ENCODE data around the gene DNAJC8. TPM values are rescaled to one million over a fixed set of nuclear protein-coding genes. Genes with fewer than 3 reads are reported as not detected.

Gene DNAJC8
- total and polyA plus RNA-seq, 9 donors = 74.3 to 107 (median 82.4) TPM

DNA sequence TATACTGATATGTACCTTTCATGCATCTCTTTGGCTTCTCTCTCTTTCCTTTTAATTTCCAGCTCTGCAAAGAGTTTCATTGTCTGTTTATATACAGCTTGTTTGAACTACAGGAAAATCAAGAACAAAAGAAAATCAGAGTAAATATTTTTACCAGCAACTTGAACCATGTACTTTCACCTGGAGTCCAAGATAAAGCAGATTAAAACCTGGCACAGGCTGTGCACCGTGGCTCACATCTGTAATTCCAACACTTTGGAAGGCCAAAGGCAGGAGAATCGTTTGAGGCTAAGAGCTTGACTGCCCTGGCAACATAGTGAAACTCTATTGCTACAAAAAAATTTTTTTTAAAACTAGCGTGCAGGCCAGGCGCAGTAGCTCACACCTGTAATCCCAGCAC lies 27.6 kb downstream of the DNAJC8 start:
- no peak overlapping the region for H3K27ac ChIP-seq (ENCODE audit: low read length)
- H3K9me3 ChIP-seq (replicated peaks; ENCODE audit: control insufficient read depth, low read depth, low read length) = no peaks in the 10 kb centered on the region
- no peaks in the 10 kb centered on the region for H3K27me3 ChIP-seq (ENCODE audit: control insufficient read depth, insufficient read depth, low read length)
- 90% methylated on average over 3 of the region's 4 CpGs for WGBS (ENCODE audit: insufficient coverage)
- DNase-seq = no peak
- H3K4me1 ChIP-seq (ENCODE audit: control insufficient read depth, insufficient read depth, low read length) = no peaks in the 10 kb centered on the region
- H3K4me3 ChIP-seq (ENCODE audit: low read length) = no peak overlapping the region
- H3K36me3 ChIP-seq (ENCODE audit: control insufficient read depth, insufficient read depth, low read length) = peaks cover 57% of the 10 kb centered on the region

- Histone ChIP-seq H3K27ac (ENCODE audit: low read length) (no peak overlapping the region), H3K9me3 (replicated peaks; ENCODE audit: control insufficient read depth, low read depth, low read length) (no peaks in the 10 kb centered on the region), H3K4me3 (ENCODE audit: low read length) (no peak overlapping the region), H3K36me3 (ENCODE audit: control insufficient read depth, insufficient read depth, low read length) (peaks cover 63% of the 10 kb centered on the region), H3K4me1 (ENCODE audit: control insufficient read depth, insufficient read depth, low read length) (peaks cover 14% of the 10 kb centered on the region), H3K27me3 (ENCODE audit: control insufficient read depth, insufficient read depth, low read length) (no peaks in the 10 kb centered on the region)
- no peak for DNase-seq
- WGBS (ENCODE audit: insufficient coverage) = 100% methylated on average over 1 of the region's 6 CpGs
Observed at GRCh38 chr1:28200234-28200873, 32.5 kb downstream of the DNAJC8 start.

- Histone ChIP-seq H3K27me3 (ENCODE audit: control insufficient read depth, insufficient read depth, low read length) (no peaks in the 10 kb centered on the region), H3K27ac (ENCODE audit: low read length) (no peak overlapping the region), H3K4me3 (ENCODE audit: low read length) (no peak overlapping the region), H3K9me3 (replicated peaks; ENCODE audit: control insufficient read depth, low read depth, low read length) (no peaks in the 10 kb centered on the region), H3K4me1 (ENCODE audit: control insufficient read depth, insufficient read depth, low read length) (peaks cover 14% of the 10 kb centered on the region), H3K36me3 (ENCODE audit: control insufficient read depth, insufficient read depth, low read length) (peaks cover 60% of the 10 kb centered on the region)
- no peak for DNase-seq
- 96% methylated on average over 5 of the region's 8 CpGs for WGBS (ENCODE audit: insufficient coverage)
Observed at GRCh38 chr1:28199328-28200233, 33.2 kb downstream of the DNAJC8 start.

DNA sequence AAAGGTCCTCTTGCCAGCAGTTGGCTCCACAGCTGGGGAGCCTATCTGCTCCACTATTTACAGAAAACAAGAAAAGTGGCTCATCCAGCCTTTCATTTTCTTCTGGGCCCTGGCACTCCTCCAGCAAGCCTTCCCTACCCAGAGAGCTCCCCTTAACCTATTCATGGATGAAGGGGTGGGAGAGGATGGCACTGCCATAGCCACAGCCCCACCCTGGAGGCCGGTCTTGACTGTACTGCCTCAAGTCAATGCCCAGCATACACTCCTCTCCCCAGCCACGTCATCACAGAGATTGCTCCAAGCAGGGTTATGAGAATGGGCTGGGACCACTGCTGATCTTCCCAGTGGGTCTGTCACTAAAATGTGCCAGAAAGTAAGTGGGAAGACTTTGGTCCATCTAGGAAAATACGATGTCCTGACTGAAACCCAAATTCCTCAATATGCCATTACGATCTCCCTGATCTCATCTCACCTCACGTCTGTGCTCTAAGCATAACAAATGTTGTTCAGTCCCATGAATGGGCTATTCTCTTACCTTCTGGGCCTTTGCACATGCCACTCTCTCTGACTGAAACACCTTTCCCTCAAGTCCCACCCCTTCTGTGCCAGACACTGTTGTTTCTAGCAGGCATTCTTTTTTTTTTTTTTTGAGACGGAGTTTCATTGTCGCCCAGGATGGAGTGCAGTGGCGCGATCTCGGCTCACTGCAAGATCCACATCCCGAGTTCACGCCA lies 35.0 kb downstream of the DNAJC8 start:
- Histone ChIP-seq H3K4me1 (ENCODE audit: control insufficient read depth, insufficient read depth, low read length) (peaks cover 14% of the 10 kb centered on the region), H3K4me3 (ENCODE audit: low read length) (no peak overlapping the region), H3K27me3 (ENCODE audit: control insufficient read depth, insufficient read depth, low read length) (no peaks in the 10 kb centered on the region), H3K9me3 (replicated peaks; ENCODE audit: control insufficient read depth, low read depth, low read length) (no peaks in the 10 kb centered on the region), H3K27ac (ENCODE audit: low read length) (no peak overlapping the region), H3K36me3 (ENCODE audit: control insufficient read depth, insufficient read depth, low read length) (peaks cover 43% of the 10 kb centered on the region)
- WGBS (ENCODE audit: insufficient coverage) = 80% methylated on average over 3 of the region's 12 CpGs
- no peak for DNase-seq

- Histone ChIP-seq H3K9me3 (replicated peaks; ENCODE audit: control insufficient read depth, low read depth, low read length) (no peaks in the 10 kb centered on the region), H3K36me3 (ENCODE audit: control insufficient read depth, insufficient read depth, low read length) (peaks cover 34% of the 10 kb centered on the region), H3K27ac (ENCODE audit: low read length) (no peak overlapping the region), H3K27me3 (ENCODE audit: control insufficient read depth, insufficient read depth, low read length) (no peaks in the 10 kb centered on the region), H3K4me1 (ENCODE audit: control insufficient read depth, insufficient read depth, low read length) (peaks cover 14% of the 10 kb centered on the region), H3K4me3 (ENCODE audit: low read length) (no peak overlapping the region)
- no CpG with 5 or more reads among the region's 3 CpGs for WGBS (ENCODE audit: insufficient coverage)
- no peak for DNase-seq
Observed at GRCh38 chr1:28196330-28196729, 36.5 kb downstream of the DNAJC8 start.

- H3K9me3 ChIP-seq (replicated peaks; ENCODE audit: control insufficient read depth, low read depth, low read length) = no peaks in the 10 kb centered on the region
- no peaks in the 10 kb centered on the region for H3K27me3 ChIP-seq (ENCODE audit: control insufficient read depth, insufficient read depth, low read length)
- H3K36me3 ChIP-seq (ENCODE audit: control insufficient read depth, insufficient read depth, low read length) = peaks cover 29% of the 10 kb centered on the region
- H3K27ac ChIP-seq (ENCODE audit: low read length) = no peak overlapping the region
- H3K4me3 ChIP-seq (ENCODE audit: low read length) = no peak overlapping the region
- no CpG with 5 or more reads among the region's 1 CpG for WGBS (ENCODE audit: insufficient coverage)
- DNase-seq = no peak
- H3K4me1 ChIP-seq (ENCODE audit: control insufficient read depth, insufficient read depth, low read length) = peaks cover 14% of the 10 kb centered on the region
Observed at GRCh38 chr1:28195780-28196179, 37.0 kb downstream of the DNAJC8 start.

- Histone ChIP-seq H3K27me3 (ENCODE audit: control insufficient read depth, insufficient read depth, low read length) (no peaks in the 10 kb centered on the region), H3K36me3 (ENCODE audit: control insufficient read depth, insufficient read depth, low read length) (peaks cover 17% of the 10 kb centered on the region), H3K4me3 (ENCODE audit: low read length) (no peak overlapping the region), H3K4me1 (ENCODE audit: control insufficient read depth, insufficient read depth, low read length) (peaks cover 14% of the 10 kb centered on the region), H3K27ac (ENCODE audit: low read length) (no peak overlapping the region), H3K9me3 (replicated peaks; ENCODE audit: control insufficient read depth, low read depth, low read length) (no peaks in the 10 kb centered on the region)
- 66% methylated on average over 6 of the region's 8 CpGs for WGBS (ENCODE audit: insufficient coverage)
- no peak for DNase-seq
Observed at GRCh38 chr1:28194326-28195035, 38.3 kb downstream of the DNAJC8 start.

DNA sequence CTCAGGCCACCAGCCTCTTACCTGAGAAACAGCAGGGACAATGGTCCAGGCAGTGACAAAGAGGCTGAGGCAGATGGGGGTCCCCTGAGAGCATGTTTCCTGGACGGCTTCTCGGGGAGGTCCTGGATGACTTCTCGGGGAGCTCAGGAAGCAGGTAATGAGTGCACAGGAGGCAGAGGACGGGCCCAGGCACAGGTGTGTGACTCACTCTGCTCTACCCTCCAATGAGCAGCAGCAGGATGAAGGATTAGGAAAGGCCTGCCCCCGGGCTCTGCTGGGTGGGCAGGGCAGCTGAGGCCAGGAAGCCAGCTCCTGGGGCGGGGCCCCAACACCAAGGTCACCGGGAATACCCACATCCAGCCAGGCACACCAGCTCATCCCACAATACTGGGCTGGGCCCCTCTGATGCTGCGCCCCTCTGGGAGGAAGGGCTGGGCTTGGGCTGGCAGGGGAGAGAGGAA lies 39.1 kb downstream of the DNAJC8 start:
- H3K27ac ChIP-seq (ENCODE audit: low read length) = no peak overlapping the region
- H3K36me3 ChIP-seq (ENCODE audit: control insufficient read depth, insufficient read depth, low read length) = peaks cover 9% of the 10 kb centered on the region
- H3K9me3 ChIP-seq (replicated peaks; ENCODE audit: control insufficient read depth, low read depth, low read length) = no peaks in the 10 kb centered on the region
- H3K4me3 ChIP-seq (ENCODE audit: low read length) = no peak overlapping the region
- H3K4me1 ChIP-seq (ENCODE audit: control insufficient read depth, insufficient read depth, low read length) = peaks cover 14% of the 10 kb centered on the region
- H3K27me3 ChIP-seq (ENCODE audit: control insufficient read depth, insufficient read depth, low read length) = no peaks in the 10 kb centered on the region
- 60% methylated on average over 1 of the region's 8 CpGs for whole genome bisulfite sequencing (ENCODE audit: insufficient coverage)
- no peak for DNase-seq

GRCh38 chr1:28190996-28191645 lies 41.7 kb downstream of the DNAJC8 start:
- Histone ChIP-seq H3K4me1 (ENCODE audit: control insufficient read depth, insufficient read depth, low read length) (no peaks in the 10 kb centered on the region), H3K27ac (ENCODE audit: low read length) (no peak overlapping the region), H3K27me3 (ENCODE audit: control insufficient read depth, insufficient read depth, low read length) (no peaks in the 10 kb centered on the region), H3K9me3 (replicated peaks; ENCODE audit: control insufficient read depth, low read depth, low read length) (no peaks in the 10 kb centered on the region), H3K4me3 (ENCODE audit: low read length) (no peak overlapping the region), H3K36me3 (ENCODE audit: control insufficient read depth, insufficient read depth, low read length) (no peaks in the 10 kb centered on the region)
- DNase-seq = no peak
- WGBS (ENCODE audit: insufficient coverage) = 54% methylated on average over 10 of the region's 12 CpGs
